VCaP (cell line): ENCODE results near the gene CDKN2A.

Experiments used
- H3K27ac ChIP-seq: fragments of 450-650 bp; 2 replicates; pipeline ENCODE4 v1.5.1; 2017
- CTCF ChIP-seq: fragments of 450-650 bp; conservative IDR thresholded peaks from 2 replicates; pipeline ENCODE4 v1.5.1; 2017; ENCODE audit warnings: mild to moderate bottlenecking, moderate library complexity

The CDKN2A gene

GRCh38 chr9:22036866-22037626, 42.9 kb upstream of the CDKN2A start:
- TF ChIP-seq CTCF: no peak
- H3K27ac ChIP-seq: no peak overlapping the region

- TF ChIP-seq CTCF: no peak
- no peak overlapping the region for H3K27ac ChIP-seq
These were observed 41.4 kb upstream of the CDKN2A start for GRCh38 chr9:22035591-22036011.

GRCh38 chr9:22033012-22033630, 38.9 kb upstream of the CDKN2A start:
- no peak; the same call in 1 of the 2 replicates for TF ChIP-seq CTCF
- no peak overlapping the region for H3K27ac ChIP-seq

GRCh38 chr9:22031655-22032411, 37.6 kb upstream of the CDKN2A start:
- no peak for TF ChIP-seq CTCF
- H3K27ac ChIP-seq: no peak overlapping the region

- no peak for TF ChIP-seq CTCF
- no peak overlapping the region for H3K27ac ChIP-seq
These were observed 36.0 kb upstream of the CDKN2A start for GRCh38 chr9:22030101-22030598.

GRCh38 chr9:22029231-22029630, 35.0 kb upstream of the CDKN2A start:
- H3K27ac ChIP-seq: no peak overlapping the region
- TF ChIP-seq CTCF: no peak

- no peak overlapping the region for H3K27ac ChIP-seq
These were observed 34.2 kb upstream of the CDKN2A start for GRCh38 chr9:22028394-22028793.

More at GRCh38 chr9:22028394-22028793, 34.2 kb upstream of the CDKN2A start:
- no peak for TF ChIP-seq CTCF
